ENCODE measurements around the gene ECT2L.
"Not testable (repeated sequence)": the region's sequence is repeated elsewhere in the genome, so short reads cannot be mapped to it uniquely, and the experiment has no call there.

Gene ECT2L

GRCh38 chr6:138864343-138864890 is 68.5 kb downstream of the ECT2L start:
- no peak for FAIRE-seq

DNA sequence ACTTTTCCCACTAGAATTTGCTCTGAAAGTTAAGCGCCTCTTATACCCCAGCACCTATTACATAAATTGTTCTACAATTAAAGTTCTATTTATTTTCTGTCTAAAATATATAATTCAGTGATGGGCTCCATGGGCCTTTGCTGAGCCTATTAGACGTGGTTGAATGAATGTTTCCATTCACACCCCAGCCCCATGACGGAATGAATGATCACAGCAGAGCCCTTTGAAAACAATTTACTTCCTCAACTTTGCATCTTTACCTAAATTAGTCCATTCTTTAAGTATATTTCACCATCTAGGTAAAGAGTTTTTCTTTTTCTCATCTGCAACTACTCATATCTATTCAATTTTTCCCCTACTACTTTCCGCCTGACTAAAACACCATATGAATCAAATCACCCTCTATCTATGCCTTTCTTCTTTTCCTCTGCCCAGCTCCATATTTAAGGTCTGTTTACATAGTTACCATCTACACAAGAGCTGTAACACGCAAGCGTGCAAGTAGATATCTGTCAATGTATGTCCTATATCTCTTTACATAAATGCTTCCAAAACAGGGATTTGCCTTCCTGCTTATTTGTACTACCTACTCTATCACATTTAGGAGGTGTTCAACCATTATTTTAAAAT is 69.7 kb downstream of the ECT2L start:
- no peak for FAIRE-seq

DNA sequence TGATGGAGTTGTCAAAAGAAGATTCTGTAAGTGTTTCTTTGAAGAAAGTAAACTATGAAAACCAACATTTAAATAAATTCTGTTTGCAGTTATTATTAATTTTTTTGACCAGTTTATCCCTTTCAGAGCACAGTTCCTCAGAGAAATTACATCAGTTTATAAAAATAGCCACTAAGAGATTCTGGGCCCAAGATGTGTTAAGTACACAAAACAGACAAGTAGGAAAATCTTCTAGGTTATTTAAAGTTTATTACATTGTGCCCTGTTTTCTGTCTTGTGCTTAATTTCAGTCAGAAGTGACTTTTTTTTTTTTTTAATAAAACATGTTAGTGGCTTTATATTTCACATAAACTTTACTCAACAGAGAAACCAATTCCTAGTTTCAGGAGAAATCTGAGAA is 72.3 kb downstream of the ECT2L start:
- FAIRE-seq: no peak

DNA sequence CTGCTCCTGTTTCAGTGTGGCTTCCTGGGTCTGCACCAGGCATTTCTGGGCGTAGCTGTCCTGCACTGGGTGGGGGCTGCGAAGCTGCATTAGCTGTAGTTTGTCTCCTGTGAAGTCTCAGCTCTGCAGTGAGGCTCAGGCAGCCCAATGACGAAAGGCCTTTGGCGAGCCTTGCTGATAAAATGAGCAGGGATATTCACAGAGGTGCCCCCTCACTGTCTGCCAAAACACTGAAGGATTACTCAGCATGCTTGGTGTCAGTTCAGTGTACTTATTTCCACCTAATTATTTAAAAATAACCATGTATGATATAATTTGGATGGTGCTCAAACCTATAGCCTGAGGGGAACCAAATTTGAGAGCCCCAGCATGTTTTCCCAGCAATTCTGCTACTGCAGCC is 73.5 kb downstream of the ECT2L start:
- no peak for FAIRE-seq

DNA sequence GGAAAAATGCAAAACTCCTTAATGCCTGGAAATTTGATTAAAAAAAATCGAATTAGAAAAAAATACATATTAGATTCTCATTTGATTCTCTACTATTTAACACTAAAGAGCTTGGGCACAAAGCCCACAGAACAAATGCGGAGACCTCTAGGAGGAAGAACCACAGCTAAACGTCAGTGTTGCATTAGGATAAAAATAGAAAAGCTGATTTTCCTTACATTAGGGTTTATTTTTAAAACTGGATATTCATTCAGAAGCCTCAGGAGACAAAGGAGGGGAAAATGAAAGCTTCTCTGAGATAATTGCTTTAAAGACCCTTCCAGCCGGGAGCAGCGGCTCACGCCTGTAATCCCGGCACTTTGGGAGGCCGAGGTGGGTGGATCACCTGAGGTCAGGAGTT is 77.3 kb downstream of the ECT2L start:
- FAIRE-seq: no peak

GRCh38 chr6:138882369-138883017 is 86.6 kb downstream of the ECT2L start:
- no peak for FAIRE-seq

GRCh38 chr6:138885156-138885819 is 89.4 kb downstream of the ECT2L start:
- FAIRE-seq: no peak

GRCh38 chr6:138891255-138891986 is 95.5 kb downstream of the ECT2L start:
- no peak for FAIRE-seq

GRCh38 chr6:138896104-138896756 is 100.3 kb downstream of the ECT2L start:
- FAIRE-seq: no peak

GRCh38 chr6:138897031-138897430 is 101.1 kb downstream of the ECT2L start:
- no peak for FAIRE-seq

DNA sequence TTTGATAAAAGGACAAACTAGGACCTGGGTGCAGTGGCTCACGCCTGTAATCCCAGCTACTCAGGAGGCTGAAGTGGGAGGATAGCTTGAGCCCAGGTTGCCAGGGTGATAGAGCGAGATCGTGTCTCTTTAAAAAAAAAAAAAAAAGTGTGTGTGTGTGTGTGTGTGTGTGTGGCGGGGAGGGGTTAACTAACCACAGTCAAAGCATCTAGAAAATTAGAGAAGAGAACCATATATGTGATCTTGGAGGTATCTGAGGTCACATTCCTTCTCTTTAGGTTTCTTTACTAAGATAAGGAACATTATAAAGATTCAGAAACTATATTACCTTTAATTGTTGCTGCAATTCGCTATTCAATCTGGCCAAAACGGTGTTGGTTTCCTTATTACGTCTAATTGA is 111.3 kb downstream of the ECT2L start:
- FAIRE-seq: no peak

DNA sequence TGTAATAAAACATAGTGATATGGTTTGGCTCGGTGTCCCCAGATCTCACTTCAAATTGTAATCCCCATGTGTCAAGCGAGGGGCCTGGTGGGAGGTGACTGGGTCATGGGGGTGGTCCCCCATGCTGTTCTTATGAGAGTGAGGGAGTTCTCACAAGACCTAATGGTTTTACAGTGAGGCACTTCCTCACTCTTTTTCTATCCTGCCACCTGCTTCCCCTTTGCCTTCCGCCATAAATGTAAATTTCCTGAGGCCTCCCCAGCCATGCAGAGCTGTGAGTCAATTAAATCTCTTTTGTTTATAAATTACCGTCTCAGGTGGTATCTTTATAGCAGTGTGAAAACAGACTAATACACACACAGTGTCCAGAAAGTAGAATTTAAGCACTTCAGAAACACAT is 113.6 kb downstream of the ECT2L start:
- no peak for FAIRE-seq

GRCh38 chr6:138909975-138910374 is 114.1 kb downstream of the ECT2L start:
- no peak for FAIRE-seq

DNA sequence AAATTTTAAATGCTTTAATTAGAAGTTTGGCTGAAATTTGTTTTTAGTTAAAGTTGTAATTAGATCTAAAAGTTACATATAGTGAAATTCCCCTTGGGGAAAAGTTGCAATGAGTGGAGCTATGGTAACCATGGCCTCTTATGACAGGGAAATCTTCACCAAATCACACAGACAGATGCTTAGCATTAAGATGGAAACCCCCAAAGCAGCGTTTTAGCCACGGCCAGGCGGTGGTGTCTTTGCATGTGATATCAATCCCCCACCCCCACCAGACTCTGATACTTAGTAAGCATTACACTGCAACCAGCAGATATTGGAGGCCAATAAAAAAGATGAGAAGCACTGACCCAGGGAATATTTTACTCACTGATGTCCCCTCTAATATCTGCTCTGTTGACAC is 116.4 kb downstream of the ECT2L start:
- FAIRE-seq: no peak

GRCh38 chr6:138914701-138915100 is 118.8 kb downstream of the ECT2L start:
- FAIRE-seq: no peak

GRCh38 chr6:138920906-138921305 is 125.0 kb downstream of the ECT2L start:
- no peak for FAIRE-seq

GRCh38 chr6:138923561-138923960 is 127.7 kb downstream of the ECT2L start:
- no peak for FAIRE-seq

DNA sequence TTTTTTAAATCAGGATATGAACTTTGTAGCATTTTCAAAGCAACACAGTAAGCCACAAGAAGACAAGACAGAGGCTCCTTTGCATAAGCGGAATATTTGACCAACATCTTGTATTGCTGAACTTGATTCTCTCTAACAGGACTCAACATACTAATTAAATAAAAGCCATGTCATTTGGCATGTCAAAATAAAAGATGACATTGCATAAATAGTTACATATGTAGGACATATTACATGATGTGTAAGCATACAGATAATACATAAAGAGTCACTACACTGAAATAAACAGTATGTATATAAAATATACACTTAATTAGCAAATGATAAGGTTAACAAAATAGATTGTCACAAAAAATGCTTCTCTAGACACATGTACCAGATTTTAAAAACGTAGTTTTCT is 129.9 kb downstream of the ECT2L start:
- no peak for FAIRE-seq

GRCh38 chr6:138926579-138926978 is 130.7 kb downstream of the ECT2L start:
- FAIRE-seq: no peak

GRCh38 chr6:138931660-138932059 is 135.8 kb downstream of the ECT2L start:
- FAIRE-seq: no peak

DNA sequence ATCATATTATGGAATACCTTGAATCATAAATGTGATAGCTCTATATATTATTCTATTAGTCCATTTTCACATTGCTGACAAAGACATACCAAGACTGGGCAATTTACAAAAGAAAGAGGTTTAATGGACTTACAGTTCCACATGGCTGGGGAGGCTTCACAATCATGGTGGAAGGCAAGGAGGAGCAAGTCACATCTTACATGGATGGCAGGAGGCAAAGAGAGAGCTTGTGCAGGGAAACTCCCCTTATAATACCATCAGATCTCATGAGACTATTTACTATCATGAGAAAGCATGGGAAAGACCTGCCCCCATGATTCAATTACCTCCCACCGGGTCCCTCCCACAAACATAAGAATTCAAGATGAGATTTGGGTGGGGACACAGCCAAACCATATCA is 141.0 kb downstream of the ECT2L start:
- not testable (repeated sequence) for FAIRE-seq

DNA sequence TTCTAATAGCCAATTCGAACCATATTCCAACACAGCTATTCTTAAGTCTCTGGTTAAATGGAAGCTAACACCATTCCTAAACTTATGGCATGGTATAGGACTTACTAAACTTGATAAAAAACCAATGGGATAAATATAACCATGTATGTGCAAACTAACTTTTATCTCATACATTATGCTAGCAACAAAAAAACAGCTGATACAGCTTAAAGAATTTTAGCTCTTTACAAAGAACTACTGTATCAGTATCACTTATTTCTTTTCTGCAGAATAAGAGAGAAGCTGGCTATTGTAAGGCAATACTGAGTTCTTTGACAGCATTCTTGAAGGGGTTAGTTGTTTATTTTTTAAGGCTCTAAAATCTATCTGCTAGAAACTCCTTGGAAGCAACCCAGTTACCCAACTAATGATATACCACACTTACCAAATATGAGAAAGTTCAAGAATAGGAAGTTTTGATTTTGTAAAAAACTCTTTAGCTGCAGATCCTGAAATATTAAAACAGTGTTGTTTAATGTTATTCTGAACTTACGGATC is 147.3 kb downstream of the ECT2L start:
- no peak for FAIRE-seq
